HG02884 (cell line): ENCODE results near the gene CDK5RAP3.

Experiments
- ATAC-seq: cut with Tn5 transposase; IDR thresholded peaks from one replicate; pipeline ENCODE4 v1.9.1; 2021; ENCODE audit warnings: mild to moderate bottlenecking, moderate library complexity; ENCODE audit not compliant: unreplicated experiment

CDK5RAP3 gene

DNA sequence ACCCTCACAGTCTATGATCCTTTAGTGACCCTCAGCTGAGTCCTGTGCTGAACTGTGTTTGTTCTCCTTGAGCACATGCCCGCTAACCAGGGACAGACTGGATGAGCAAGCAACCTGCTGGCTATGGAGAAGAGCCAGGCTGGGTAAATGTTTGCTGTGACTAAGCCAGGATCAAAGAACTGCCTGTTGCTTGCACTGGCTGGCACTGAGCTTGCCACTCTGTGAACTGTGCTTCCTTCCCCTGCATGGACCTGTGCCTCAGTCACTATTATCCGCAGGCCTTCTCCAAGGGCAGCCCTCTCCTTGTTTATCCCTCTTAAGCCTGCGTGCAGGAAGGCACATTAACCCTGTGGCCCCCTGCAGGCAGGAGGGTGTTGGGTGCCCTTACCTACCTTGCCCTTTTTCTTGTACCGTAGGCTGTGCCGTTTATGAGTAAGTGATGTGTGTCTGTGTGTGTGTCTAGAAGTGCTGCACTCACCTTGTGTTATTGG is 22.2 kb upstream of the CDK5RAP3 start:
- no peak for ATAC-seq

DNA sequence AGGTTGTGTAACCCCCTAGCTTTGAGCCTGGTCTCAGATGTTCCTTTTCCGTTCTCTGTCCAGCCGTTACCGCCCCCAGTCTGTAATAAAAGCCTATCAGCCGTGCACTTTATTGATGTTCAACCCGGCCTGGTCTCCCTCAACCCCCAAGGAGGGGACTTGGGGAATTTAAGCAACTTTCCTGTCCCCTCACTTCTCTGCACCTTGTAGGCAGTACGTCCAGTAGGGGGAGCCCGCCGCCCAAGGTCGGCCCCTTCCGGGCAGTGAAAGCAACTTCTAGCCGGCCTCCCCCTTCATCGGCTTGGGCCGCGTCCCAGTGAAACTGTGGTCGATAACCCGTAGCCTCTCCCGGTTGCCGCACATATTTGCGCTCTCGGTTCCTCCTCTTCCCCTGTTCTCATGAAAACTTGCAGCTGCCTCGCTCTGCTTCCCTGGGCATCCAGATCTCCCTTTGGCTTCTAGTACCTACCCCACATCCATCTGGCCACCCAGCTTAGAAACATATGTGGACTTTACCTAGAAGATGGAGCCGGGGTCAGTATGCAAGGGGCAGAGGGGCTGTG is 21.6 kb upstream of the CDK5RAP3 start:
- no peak for ATAC-seq

- ATAC-seq = no peak
Measured at GRCh38 chr17:47949946-47950345, 21.0 kb upstream of the CDK5RAP3 start.

GRCh38 chr17:47950448-47950847 is 20.5 kb upstream of the CDK5RAP3 start:
- no peak for ATAC-seq

DNA sequence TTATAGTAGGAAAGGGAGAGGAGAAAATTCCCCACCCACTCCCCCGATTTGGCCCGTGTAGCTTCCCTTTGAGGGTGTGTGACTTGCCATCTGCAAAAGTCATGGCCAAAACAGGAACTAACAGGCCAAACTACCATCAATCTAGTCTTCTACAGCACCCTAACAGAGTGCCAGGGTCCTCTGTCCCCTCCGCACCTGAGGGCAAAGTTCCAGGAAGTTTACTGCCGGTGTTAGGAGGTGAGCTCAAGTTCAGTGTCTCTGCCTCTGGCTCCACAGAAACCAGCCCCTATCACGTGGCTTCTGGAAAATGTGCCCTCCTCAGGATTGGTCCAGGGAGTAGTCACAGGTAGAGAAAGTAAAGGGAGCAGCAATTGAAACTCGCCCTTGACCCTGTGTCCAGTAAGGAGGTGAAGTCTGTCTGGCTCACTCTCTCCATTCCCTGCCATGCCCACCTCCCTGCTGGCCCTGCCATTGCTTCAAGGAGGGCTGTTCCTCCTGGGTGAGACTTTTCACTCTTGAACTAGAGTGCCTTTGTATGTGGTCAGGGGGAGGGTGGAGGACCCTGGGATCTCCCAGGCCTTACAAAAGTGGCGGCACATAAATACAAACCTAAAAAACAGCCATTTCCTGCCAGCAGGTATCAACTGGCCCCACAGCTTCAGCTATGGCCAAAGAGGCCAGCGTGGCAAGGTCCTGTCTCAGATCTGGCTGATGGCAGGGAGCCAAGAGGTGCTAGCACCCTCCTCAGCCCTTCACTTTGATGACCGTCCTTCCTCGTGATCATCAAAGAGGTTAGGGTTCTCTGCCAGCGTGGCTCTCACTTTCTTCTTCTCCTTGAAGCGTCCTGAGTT is 18.5 kb upstream of the CDK5RAP3 start:
- no peak for ATAC-seq

GRCh38 chr17:47953909-47954308 is 17.0 kb upstream of the CDK5RAP3 start:
- ATAC-seq = no peak

DNA sequence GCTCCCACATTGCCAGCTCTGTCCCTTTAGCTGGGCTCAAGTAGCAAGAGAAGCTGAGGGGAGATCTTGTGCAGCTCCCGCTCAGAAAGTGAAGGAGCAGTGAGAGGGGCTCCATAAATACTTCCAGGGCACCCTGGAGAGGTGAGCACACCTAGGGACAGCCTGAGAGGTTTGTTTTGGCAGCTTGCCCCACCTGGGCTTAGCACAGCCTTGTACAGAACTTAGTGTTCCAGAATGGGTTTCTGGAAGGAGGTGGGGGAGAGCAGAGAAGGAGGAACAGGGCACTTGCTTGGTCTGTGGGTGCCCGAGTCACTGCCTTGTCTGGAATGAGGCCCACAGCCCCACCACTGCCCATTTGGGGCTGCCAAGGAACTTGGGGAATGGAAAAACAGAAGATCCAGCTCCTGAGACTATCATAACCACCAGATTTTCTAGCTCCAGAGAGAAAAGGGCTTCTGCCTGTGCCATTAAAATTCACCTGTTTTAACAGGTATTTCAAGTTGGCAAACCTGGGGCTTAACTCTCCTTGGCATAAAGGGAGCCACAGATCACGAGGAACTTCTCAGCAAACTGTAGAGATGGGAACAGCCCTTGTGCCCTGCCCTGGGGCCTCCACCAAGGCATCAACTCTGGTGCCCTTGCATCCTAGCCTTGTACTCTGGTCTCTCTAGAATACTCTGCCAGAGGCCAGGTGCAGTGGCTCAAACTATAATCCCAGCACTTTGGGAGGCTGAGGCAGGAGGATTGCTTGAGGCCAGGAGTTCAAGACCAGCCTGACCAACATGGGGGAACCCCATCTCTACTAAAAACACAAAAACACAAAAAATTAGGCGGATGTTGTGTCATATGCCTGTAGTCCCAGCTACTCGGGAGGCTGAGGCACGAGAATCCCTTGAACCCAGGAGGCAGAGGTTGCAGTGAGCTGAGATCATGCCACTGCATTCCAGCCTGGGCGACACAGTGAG is 15.1 kb upstream of the CDK5RAP3 start:
- no peak for ATAC-seq

DNA sequence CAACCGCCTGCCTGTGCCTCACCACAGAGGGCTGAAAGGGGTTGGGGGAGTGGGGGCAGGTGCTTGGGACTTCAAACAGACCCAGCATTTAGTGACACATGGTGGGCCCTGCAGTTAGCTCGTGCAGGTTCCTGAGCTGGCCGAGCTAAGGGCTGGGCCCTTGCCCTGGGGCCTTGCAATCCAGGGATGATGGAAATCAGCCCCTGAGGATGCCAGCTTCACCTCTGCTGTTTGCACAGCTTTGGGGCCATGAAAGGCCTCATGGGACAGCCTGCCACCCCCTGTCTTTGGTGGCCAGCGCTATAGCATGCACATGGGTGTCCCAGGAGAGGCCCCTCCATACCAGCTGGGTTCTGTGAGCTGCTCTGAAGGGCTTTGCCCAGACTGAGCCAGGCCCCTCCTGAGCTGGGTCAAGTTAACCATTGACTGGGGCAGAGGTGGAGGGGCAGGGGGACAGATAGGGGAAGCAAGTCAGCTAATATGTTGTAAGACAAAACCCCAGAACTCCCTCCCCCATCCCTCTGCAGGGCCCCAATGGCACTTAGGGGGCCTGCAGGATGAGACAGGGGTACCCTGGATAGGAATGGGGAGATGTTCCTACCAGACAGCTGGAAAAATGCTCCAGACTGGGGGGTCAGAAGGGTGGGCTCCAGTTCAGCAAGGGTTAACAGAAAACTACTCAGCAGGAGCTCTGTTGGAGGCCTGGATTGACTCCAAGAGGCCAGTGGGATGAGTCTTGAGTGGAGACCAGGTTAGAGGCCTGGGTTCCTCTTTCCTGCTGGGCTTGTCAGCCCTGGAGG is 13.9 kb upstream of the CDK5RAP3 start:
- ATAC-seq = no peak

GRCh38 chr17:47957591-47958490 is 13.1 kb upstream of the CDK5RAP3 start, which contains the start of gene PRR15L:
PRR15L (minus strand) TSS chr17:47957883; CDS start chr17:47953234, 4,649 bp downstream.
- no peak for ATAC-seq

GRCh38 chr17:47959825-47960655 is 10.9 kb upstream of the CDK5RAP3 start:
- no peak for ATAC-seq

- ATAC-seq = no peak
Measured at GRCh38 chr17:47961406-47961805, 9.5 kb upstream of the CDK5RAP3 start.

GRCh38 chr17:47962901-47963300 is 8.0 kb upstream of the CDK5RAP3 start:
- no peak for ATAC-seq

- ATAC-seq = no peak
Measured at GRCh38 chr17:47964856-47965255, 6.1 kb upstream of the CDK5RAP3 start.

DNA sequence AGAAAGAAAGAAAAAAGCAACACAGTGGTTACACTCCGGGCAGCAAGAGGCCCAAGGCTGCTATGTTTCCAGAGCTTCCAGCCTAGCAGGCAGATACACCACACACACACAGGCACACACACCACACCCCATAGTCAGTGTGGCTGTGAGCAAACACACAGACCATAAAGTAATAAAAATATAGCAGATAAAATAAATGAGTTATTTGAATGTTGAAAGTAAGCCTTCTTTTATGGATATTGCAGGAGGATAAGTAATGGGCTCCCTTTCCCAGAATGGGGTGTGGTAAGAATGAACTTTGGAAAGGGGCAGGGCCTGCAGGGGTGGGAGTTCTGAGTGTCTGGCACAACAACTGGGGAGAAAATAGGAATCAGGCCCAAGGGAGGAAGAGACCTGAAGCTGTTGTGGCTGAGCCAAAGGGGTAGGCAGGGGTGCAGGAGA is 4.8 kb upstream of the CDK5RAP3 start:
- no peak for ATAC-seq

DNA sequence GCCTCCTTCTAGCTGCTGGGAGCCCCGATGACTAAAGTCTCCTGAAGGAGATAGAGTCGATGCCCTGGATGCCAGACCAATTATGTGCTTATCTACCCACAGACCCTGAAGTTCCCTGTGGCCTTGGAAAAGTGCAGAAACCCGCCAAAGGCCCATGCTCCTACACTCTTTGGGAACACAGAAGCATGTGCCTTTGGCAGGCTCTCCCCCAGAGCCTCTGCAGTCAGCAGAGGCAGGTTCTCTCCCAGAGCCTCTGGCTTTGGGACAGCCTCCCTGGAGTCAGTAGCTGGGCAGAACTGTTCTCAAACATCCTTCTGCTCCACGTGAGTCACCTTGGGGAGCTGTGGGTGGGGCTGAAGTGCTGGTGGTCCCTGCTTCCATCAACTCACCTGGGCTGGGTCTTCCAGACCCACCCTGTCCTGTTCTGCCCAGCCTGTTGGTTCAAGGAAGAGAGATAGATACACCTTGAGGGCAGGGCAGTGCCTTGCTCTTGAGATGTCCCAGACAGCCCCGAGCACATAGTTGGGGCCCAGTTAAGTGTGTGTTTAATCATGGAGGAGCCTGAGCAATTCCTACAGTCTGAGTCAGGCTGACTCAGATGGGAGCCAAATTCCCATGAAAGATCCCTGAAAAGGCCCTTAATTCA is 3.2 kb upstream of the CDK5RAP3 start:
- no peak for ATAC-seq

- ATAC-seq = no peak
Measured at GRCh38 chr17:47968836-47969235, 2.1 kb upstream of the CDK5RAP3 start.

DNA sequence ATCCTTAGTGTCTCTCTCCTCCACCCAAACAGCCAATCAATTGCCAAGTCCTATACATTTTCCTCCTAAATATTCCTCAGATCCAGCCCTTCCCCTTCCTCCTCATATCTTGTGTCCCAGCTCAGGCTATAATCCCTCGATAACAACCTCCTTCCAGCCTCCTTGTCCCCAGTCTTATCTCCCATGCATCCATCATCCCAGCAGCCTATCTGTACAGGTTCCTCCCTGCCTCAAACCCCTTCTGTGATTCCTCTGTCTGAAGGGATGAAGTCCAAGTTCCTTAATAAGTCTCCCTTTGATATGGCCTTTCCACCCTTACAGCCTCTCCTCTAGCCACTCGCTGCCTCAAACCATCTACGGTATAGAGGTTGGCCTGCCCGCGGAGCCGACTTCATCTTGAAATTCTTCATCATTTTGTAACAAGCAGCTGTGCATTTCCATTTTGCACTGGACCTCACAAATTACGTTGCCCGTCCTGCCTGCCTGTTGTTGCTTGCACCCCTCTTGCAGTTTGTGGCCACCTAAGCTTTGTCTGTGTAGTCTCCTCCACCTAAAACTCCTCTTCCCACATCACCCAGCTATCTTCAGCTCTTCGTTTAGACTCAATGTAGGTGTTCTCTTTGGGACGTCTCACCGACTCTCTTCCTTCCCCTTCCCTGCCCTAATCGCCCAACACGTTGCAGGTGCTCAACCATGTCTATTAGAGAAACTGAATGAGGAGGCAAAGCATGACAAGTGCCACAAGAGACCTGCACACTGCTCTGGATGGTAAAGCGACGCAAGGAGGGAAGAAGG is 786 bp upstream of the CDK5RAP3 start:
- ATAC-seq = no peak
